ENCODE measurements around the gene POLA1.

Gene POLA1

GRCh38 chrX:24877854-24878650 is 184.3 kb downstream of the POLA1 start:
- DNase-seq: no peak

DNA sequence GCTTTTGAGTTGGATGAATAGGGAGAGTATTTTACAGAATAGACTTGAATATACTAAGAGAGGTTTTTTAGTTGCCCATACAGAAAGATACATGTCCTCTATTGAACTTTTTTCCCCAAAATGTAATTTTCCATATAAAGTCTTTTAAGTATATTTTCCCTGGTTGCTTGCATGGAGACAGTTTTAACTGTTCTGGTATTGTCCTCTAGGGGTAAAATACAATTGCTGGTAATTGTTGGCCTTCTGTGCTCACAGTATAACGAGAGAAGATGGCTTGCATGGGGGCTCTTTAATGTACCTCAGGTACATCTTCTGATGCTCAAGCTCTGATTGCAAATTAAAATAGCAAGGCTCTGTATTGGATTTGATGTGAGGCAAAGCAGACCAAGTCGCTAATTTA is 186.0 kb downstream of the POLA1 start:
- no peak for DNase-seq

GRCh38 chrX:24886916-24887315 is 193.2 kb downstream of the POLA1 start:
- no peak for DNase-seq

DNA sequence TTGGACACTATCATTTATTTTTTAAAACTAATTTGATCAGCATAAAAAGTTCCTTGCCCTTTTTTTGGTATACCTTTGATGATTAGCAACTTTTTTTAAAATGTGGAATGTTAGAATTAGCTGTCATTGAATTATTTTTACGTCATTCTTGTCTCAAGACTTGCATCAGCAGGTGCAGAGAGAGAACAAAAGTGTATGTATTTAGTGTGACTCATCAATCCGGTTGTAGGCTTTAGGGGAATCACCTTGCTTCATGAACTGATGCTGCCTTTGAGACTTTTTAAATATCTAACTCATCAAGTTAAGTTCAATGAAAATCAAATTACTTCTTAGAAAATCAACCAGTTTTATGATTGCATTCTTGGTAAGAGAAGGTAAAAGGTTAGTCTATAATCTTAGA is 197.0 kb downstream of the POLA1 start:
- DNase-seq: no peak

GRCh38 chrX:24899391-24899790 is 205.7 kb downstream of the POLA1 start:
- DNase-seq: no peak

- no peak for DNase-seq
Observed at GRCh38 chrX:24900234-24900633, 206.5 kb downstream of the POLA1 start.

GRCh38 chrX:24902806-24903205 is 209.1 kb downstream of the POLA1 start:
- no peak for DNase-seq

- DNase-seq: no peak
Observed at GRCh38 chrX:24918715-24919114, 225.0 kb downstream of the POLA1 start.

GRCh38 chrX:24920769-24921168 is 227.1 kb downstream of the POLA1 start:
- no peak for DNase-seq

DNA sequence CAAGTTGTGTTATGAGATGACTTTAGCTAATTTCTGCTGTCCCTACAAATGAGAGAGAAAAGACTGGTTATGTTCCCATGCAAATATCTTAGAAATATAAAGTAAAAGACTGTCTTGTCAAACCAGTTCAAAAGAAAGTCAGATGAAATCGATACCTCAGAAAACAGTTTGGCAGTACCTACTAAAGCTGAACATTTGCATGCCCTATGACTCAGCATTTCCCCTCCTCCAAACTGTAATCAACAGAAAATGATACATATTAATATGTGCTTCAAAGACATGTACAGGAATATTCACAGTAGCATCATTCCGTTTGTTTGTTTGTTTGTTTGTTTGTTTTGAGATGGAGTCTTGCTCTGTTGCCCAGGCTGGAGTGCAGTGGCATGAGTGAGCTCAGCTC is 231.7 kb downstream of the POLA1 start:
- DNase-seq: no peak

- DNase-seq: no peak
Observed at GRCh38 chrX:24927372-24927771, 233.7 kb downstream of the POLA1 start.

GRCh38 chrX:24928114-24928513 is 234.4 kb downstream of the POLA1 start:
- no peak for DNase-seq

GRCh38 chrX:24934279-24934678 is 240.6 kb downstream of the POLA1 start:
- no peak for DNase-seq

DNA sequence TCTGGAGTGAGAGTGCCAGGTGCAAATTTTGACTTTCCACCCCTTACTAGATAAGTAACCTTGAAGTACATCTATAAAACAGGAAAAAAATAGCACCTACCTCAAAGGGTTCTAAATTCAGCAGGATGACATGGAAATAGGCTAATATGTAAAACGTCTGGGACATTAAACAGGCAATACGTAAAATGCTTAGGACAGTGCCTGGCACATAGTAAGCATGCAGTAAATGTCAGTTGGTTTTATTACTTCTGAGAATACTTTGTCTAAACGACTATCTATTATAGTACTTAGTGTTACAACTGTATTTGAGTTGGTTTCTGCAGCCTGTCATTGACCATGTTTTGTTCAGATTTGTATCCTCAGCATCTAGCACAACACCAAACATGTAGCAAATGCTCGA is 251.3 kb downstream of the POLA1 start:
- no peak for DNase-seq

DNA sequence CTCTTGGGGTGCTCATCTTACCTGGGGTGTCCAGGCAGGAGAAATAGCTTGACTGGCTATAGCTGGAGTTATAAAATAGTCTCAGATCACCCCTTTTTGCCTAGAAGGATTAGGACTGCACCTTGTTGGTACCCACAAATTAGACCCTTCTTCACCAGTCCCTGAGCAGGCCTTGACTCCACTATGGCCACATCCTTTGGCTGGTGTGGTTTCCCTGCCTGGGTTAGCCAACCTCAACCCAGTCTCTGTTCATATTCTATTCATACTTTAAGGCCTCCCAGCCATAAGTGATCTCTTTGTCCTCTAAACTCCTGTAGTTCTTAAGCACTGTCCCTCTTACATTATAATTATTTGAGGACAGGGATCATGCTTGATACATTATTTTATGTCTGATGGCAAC is 252.7 kb downstream of the POLA1 start:
- no peak for DNase-seq

DNA sequence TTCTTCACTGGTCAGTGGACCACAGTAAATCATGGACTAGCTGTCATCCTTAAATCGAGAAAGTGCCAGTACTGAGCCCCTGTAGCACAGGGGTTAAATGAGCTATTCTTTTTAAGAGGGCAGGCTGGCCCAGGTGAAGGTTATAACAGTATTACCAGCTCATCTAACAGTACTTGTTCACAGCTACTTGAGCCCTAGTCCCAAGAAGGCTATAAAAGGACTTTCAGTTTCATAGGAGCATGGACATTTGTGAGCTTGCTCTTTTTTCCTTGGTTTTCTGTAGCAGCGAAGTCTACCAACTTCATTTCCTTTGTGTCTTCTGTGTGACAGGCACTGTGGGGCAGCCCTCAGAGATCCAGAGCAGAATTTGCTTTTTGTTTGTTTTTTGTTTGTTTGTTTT is 261.0 kb downstream of the POLA1 start:
- DNase-seq: no peak

DNA sequence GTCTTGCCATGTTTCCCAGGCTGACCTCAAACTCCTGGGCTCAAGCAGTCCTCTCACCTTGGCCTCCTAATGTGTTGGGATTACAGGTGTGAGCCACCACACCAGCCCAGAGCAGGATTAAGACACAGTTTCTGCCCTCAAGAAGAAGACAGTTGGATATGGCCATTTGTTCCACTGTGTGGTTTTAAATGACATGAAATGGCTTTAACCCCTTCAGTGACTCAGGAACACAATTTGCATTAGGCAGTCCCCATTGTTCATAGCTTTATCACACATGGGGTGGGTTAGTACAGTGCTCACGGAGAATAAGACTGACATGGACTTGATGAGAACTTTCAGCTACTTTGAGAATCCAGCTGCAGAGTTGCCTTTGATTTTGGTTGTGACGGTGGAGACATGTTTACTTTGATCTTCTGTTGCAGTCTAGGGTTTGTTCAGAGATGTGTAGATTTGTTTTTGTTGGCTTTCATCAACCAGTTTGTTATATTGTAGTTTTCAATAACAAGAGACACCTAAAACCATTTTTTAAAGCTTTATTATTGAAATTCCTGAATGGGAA is 261.7 kb downstream of the POLA1 start:
- no peak for DNase-seq

GRCh38 chrX:24956828-24957227 is 263.1 kb downstream of the POLA1 start:
- no peak for DNase-seq

GRCh38 chrX:24961809-24962208 is 268.1 kb downstream of the POLA1 start:
- no peak for DNase-seq

- DNase-seq: no peak
Observed at GRCh38 chrX:24963823-24964222, 270.1 kb downstream of the POLA1 start.

- DNase-seq: no peak
Observed at GRCh38 chrX:24965372-24965771, 271.7 kb downstream of the POLA1 start.

GRCh38 chrX:24969812-24970211 is 276.1 kb downstream of the POLA1 start:
- DNase-seq: no peak

DNA sequence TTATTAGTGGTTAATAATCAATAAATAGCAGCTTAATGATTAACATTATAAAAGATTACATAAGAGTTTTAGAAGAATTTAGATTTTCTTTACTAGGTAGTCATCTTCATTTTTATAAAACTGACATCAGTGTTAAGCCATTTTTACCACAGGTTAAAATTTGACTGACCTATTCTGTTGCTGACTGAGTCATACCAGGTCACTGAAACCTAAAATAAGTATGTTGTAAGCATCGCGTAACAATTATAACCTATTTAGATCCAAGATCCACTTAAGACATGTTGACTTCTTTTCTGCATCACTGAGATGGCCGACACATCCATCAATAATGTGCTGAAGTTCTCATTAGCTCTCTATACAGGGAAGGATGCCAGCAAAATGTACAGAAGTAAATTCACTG is 285.4 kb downstream of the POLA1 start:
- DNase-seq: no peak

DNA sequence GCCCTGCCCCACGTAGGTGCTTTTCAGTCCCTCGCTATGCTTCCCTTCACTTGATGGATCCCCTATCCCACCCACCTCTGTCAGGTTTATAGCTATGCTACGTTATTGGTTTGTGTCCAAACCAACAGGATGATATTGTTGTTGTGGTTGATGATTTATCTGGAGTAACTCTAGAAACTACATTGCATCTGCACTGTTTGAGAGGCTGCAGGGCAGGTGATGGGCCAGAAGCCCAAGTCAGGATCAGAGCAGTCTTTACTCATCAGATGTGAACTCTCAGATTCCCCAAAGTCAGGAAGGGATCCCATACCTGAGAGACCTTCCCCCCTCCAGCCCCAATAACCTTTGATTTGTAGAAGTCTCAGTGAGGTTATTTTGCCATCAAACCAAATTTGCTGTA is 287.3 kb downstream of the POLA1 start:
- DNase-seq: no peak
